GM19467 (cell line): ENCODE data around the gene PRELID3B.
"Not testable (repeated sequence)": the region's sequence is repeated elsewhere in the genome, so short reads cannot be mapped to it uniquely, and the experiment has no call there.

Experiments used
- ATAC-seq: cut with Tn5 transposase; IDR thresholded peaks from one replicate; pipeline ENCODE4 v1.9.1; 2021; ENCODE audit warnings: mild to moderate bottlenecking, moderate library complexity; ENCODE audit not compliant: unreplicated experiment

PRELID3B gene

DNA sequence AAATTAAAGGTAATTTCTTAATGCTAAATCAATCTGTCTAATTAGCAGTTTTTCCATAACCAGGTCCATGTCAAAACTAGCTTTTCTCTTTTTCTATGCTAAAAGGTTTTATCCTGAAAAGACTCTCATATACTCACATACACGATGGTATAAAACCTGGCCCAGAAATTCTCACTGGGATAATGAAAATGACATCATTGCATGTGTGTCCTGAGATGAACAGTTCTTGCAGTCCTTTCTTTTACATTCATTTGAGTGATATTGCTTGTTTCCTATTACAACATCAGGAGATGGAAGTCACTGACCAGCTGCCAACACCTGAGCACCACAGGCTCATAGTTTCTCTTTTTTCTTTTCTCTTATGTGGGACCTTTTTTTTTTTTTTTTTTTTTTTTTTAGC is 7.9 kb upstream of the PRELID3B start:
- no peak for ATAC-seq

DNA sequence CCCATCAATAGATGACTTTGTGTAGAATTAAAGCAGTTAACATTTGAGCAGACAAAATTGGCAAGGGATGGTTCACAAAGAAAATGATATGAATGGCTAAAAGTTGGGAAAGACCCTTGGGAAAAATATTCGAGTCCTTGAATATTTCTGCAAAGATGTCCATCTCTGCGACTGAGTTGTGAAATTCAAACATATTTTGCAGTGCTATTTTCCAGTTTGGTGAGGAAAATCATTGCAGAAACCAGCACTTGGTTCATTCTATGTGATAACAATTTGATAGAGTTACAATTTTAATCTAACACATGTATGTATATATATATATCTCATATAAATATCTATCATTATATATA is 6.1 kb upstream of the PRELID3B start:
- ATAC-seq = no peak

DNA sequence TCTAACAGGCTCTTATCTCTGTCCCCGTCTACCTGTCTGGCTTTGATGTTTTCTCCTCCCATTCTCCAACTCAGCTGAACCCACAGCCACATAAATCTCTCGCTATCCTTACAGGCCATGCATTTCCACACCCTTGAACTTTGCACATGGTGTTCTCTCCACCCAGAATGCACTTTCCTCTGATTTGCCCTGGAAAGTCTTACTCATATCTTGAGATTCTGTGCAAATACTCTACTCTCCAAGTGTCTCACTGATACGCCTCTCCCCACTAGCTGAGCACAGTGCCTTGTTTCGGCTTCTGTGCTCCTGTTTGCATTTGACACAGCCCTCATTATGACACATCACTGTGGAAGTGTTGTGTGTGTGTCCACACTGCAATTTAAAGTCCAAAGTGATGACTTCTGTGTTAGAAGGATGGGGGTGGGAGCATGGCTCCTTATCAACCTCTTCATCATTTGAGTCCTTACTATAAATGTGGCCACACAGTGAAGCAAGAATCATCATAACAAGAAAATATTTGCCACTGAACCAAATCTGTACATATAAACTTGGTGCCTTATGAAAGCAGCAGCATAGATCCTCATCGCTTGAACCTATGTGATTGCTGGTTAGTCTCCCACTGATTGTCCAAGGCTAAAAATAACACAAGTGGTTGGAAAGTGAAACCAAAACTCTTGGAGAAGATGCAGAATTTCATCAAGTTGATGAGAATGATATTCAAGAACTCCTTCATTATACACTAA is 5.5 kb upstream of the PRELID3B start:
- ATAC-seq = no peak

DNA sequence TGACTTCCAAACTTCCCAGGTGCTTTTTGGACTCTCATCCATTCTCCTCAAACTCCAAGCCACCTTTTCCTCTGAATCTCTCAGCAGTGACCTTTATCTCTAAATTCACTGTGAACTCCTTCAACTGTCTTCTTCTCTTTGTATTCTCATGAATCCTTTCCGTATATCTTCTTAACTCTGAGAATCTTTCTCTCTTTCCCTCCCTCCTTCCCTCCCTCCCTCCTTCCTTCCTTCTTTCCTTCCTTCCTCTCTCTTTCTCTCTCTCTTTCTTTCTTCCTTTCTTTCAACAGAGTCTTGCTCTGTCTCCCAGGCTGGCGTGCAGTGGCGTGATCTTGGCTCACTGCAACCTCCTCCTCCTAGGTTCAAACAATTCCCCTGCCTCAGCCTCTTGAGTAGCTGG is 4.3 kb upstream of the PRELID3B start:
- no peak for ATAC-seq

DNA sequence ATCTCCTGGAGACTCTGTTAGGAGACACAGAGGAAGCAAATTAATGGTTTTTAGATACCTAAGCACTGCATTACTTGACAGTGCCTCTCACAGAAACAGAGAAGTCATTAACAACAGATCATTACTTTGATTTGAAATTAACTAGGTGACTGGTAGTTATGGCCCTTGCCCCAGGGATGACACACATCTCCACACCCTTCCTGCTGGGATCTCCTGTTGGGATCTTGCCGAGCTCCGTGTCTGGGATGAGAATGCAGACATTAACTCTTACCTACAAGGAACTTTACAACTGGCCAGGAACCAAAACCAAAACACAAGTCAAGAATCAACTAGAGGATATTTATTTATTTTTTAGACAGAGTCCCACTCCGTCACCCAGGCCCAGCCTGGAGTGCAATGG is 2.2 kb upstream of the PRELID3B start:
- no peak for ATAC-seq

DNA sequence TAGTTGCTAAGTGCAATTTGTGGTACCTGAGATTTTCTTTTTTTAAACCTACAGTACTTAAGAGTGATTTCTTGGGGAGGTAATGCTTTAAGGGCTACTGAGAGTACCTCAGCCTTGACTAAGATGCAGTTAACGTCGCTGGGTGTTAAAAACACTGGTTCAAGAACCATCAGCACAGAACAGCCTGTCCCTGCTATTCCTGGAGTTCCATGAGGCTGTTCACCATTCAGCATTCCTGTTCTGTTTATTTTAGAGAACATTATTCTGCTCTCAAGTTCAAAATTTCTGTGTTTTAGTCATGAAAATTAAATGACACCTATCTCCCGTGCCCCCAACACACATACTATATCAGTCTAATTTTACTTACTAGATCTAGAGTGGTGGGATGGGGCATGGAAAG is 1.7 kb upstream of the PRELID3B start:
- no peak for ATAC-seq

DNA sequence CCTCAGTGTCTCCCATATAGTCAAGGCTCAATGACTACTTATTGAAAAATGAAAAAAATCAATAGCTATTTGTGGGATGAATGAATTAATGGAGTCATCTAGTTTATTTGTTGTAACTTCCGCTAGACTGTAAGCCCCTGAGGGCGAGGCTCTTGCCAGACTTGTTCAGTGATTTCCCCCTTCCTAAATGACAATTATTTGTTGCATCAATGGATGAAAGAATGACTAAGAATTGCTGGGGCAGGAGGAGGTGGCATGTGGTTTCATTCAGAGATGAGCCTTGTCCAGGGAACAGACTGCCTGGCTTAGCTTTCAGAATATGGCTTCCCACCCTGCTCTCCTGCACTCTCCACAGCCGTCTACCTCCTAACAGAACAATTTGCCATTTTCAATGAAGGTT is 1.1 kb upstream of the PRELID3B start:
- ATAC-seq = no peak

DNA sequence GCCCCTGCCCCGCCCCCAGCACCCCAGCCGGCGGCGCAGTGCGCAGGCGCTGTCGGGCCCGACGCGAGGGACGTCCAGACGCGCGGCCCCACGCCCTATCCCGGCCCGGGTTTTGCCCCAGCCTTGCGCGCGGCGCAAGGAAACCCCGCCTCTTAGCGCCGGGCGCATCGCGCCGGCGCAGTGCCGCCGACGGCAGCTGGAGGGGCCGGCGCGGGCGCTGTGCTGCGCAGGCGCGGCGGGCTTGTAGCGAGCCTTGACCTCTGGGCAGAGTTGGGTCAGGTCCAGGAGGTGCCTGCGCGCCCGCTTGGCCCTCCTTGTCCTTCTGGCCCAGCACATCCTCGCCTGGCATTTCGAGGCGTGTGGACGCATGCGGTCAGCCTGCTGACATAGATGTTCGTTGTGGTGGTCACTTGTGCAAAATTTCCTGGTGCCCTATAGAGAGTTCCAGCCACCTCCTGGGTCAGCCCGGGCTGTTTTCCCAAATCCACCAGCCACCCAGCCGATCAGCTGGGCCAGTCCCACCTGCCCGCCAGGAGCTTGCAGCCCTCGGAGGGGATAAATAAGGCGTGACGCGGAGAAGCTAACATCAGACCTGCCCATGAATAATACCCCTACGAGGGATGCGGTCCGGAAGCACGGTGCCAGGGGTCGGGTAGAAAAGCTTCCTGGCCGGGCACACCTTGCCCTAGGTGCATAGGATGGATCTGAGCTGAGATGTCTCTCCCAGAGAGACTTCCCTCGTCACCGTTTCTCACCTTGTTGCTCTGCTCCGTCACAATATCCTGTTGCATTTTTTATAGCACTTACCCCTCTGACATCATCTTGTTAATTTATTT is 428 bp upstream of the PRELID3B start:
- ATAC-seq = peak; percentile 91

DNA sequence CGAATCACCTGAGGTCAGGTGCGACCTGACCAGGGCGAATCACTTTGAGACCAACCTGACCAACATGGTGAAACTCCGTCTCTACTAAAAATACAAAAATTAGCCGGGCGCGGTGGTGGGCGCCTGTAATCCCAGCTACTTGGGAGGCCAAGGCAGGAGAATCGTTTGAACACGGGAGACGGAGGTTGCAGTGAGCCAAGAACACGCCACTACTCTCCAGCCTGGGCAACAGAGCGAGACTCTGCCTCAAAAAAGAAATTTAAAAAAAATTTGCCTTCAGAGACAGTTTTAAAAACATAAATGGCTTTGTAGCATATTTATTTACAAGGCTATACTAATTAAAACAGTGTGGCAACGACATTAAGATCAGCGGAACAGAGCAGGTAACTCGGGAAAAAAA is 1.1 kb downstream of the PRELID3B start:
- ATAC-seq = not testable (repeated sequence)

DNA sequence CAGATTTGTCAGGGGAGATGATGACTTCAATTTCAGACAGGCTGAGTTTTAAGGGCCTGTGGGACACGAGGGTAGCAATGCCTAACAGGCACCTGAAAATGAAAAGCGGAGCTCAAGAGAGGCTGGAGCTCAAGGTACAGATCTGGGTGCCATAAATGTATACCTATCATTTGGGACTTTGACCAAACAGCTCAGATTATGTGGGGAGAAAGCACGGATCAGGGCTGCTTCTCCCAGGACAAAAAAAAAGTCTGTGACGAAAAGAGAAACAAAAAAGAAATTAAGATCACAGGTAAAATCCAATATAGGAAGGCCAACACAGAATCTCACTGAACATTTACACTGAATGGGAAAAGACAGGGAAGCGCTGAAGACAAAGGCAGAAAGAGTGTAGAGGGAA is 1.9 kb downstream of the PRELID3B start:
- ATAC-seq = no peak

DNA sequence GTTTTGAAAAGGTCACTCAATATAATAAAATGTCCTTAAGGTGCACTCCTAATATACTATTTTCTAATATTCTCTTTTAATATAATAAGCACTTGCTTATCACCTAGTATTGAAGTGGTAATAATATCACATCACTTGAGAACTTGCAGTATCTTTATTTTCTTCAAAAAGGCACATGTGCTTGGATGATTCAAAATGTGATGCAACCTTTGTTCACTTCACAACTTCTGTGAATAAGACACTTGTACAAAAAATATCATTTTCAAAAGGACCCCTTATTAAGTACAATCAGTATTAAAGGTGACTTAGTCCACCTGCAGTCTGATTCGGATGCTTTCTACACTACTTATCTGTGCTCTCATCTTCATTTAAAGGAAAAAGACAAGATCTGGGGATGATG is 3.4 kb downstream of the PRELID3B start:
- ATAC-seq = no peak

DNA sequence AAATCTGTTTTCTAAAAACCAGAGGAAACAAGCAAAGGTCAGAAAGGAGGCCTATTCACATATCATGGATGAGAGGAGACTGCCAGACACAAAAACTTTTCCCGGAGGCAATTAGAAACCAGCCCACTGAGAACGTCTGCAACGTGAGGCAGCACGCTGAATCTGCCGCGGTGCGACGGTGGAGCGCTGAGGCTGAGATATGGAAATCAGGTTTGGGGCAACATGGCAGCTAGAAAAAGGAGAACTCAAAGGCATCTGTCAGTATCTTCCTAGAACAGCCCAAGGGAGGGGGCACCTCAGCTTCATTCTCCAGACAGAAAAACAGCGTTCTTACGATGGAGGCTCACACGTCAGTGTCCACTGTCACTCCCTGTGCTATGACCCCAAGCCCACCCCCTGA is 5.2 kb downstream of the PRELID3B start:
- ATAC-seq = no peak

DNA sequence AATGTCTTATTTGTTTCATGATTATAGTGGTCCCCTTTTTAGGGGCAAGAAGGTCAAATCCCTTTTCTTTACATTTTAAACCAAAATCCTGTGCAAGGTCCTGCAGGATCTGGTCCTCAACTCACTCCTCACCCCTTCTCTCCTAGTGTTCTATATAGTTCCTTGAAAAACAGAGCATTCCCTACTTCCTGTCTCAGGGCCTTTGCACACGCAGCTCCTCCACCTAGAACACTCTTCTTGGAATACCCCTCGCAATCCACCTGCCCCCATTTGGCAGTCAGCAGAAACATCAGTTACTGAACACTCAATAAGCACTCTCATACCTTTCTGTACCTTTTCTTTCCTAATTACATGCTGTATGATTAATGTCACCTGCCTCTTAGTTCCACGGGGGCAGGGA is 7.2 kb downstream of the PRELID3B start:
- ATAC-seq = no peak

DNA sequence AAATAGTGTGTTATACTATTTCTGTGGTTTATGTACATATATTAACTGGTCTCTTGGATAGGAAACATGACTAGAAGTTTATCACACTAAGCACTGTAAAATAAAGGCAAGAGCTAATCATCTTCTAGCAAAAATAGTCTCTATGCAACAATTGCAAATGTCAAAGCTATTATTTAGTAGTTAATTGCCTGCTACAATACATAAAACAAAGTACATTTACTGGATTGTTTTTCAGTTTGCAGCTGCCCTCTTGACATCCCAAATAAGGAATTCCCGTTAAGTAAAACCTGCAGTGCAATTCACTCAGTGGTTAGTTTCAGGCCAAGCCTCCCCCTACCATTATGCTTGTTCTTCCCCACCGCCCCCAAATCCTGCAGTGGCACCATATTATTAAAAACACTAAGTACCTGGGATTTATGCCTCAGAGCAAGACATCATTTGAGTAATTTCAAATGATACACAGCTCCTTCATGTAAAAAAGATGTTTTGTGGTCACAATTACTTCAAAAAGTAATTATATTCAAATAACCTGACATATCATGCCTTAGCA is 8.9 kb downstream of the PRELID3B start:
- no peak for ATAC-seq

DNA sequence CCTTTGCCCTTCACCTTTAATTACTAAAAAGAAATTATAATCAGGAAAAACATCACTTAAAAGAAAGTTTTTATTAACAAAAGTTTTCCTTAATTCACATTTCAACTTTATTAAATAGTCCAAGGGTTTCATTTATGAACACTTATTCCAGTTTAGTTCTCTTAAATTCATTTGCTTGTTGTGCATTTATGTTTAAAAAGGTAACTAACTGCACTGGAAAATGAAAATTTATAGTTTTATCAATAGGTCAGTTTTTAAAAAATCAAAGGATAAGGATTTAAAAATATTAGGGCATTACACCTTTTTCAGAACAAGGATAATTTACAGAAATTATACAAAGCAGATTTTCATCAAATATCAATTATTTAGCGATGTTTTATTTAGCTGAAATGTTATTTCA is 9.5 kb downstream of the PRELID3B start:
- ATAC-seq = no peak

DNA sequence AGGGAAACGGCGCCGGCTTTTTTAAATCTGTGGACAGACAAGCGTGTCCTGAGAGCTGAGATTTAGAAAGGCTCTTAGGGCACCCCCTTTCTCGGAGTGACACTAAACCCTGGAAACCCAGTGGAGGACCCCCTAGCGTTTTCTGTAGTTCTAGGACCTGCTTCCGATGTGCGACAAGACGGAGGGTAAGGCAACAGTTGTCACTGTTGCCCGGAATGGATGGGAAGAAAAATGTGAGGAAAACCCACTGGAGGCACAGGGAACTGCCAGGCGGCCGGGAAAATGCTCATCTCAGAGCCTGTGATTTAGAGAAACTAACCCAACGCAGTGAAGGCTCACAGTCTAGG is 9.9 kb downstream of the PRELID3B start:
- no peak for ATAC-seq

DNA sequence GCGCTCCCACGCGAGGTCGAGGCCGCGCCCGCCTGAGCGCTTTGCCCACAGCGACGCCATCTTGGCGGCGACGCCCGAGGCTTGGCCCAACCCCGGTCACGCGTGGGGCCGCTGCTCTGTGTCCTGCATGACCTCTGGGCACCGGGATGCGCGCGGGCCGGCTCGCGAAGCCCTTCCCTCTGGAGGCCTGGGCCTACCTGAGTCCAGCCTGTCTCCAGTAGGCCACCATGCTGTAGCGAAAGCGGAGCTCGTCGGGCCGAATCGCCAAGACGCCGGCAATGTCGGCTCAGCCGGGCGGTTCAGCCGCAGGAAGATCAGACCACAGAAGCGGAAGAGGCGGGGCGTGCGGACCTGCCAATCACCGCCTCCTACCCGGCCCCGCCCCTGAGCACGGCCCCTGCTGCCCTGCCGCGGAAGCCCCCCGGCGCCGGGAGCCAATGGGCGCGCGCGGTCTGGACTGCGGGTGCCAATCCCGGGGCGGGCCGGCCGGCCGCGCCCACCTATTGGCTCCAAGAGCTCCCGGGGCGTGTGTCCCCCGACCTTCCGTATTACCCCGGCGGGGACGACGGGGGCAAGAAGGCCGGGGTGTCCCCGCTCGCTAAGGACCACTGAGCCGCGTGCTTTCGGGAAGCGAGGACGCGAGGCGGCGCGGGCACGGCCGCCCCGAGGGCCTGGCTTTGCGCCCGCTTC is 10.4 kb downstream of the PRELID3B start, which contains the start of gene ATP5F1E:
Gene ATP5F1E, minus strand, starts transcription at position 313 of the 690 bp plus-strand sequence. Its CDS starts 84 bp downstream, at position 229.
- peak; percentile 94 for ATAC-seq

DNA sequence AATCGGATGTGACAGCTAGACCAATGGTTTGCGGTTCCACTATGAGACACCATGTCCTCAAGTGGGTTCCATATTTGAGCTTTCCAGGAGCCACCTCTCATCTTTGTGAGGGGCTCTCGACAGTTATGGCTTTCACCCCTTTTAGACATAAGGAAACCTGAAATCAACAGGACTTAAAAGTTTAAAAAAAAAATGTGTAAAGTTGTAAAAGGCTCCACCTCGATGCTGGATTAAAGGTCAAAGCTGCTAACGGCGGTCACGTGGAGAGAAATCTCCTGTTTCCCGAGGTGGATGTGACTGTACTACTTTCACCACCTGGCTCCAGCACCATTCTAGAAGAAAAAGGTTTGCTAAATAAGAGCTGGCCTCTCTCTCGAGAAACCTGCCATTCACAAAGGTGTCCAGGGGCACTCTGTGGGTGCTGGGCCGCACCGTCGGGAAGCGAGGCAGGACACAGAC is 11.0 kb downstream of the PRELID3B start:
- no peak for ATAC-seq

DNA sequence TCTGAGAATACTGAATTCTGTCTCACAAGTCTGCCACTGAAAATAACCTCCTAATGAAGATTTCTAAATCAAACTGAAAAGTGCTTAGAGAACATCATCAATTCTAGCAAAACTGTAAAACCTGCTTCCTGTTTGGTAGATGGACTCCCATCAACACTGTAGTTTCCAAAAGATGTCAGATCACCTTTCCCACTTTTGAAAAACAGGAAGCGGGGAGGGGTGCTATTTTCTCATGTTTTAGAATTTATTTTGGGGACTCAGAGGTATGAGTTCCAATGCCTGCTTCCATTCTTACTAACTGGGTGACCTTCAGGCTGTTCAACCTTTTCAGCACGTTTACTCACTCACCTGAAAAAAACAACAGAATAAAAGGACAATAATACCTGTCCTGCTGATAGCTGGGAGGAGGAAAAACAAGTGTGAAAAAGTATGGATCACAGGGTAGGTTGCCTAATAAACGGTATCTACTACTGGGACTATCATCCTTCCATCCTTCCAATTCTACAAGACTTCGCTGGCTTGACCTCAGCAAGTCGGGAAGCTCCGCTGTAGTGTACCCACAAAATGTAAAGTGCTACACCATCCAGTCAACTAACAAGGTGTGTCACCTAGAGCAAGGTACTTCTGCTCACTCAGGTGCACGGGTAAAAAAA is 11.5 kb downstream of the PRELID3B start:
- ATAC-seq = no peak

DNA sequence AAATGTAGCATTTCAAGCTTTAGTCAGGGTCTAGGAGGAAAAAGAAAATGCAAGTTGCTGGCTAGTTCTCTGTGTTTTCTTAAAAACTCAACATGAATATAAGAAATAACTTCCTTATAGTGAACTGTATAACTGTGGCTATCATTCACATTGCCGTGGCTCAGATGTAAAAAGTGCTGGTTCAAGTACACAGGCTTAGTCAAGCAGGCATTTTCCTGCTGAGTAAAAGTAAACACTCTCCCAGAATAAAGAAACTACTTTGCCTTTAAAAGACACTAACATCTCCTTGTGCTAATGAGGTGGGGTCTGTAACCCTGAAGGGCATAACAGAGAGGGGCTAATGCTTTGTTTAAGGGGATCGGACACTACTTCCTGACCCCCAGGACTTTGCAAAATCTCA is 13.8 kb downstream of the PRELID3B start:
- ATAC-seq = no peak

DNA sequence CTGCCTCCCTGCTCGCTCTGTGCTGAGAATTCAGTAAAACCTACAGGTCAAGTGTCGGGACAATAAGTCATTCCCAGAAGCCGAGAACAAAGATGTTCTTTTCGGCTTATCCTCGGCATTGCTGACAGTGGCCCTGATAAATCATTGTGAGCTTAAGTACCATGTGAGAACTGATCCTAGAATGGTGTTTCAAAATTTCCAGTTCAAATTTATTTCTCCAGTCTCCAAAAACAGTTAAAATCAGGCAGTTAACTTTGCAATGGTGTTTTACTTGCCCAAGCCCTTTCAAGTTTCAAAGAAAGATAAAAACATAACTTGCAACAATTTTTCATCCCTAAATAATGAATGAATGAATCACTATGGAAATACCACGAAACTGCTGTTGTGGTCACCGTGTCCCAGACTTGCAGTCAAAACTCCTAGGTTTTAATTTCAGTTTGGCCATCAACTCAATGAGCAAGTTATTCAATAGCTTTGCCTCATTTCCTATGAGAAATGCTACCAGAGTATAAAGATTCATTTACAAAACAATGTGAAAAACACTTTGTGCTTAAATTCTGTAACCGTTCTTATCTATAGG is 14.8 kb downstream of the PRELID3B start:
- ATAC-seq = no peak
